ENCODE results near the gene SLFN5.

DNA sequence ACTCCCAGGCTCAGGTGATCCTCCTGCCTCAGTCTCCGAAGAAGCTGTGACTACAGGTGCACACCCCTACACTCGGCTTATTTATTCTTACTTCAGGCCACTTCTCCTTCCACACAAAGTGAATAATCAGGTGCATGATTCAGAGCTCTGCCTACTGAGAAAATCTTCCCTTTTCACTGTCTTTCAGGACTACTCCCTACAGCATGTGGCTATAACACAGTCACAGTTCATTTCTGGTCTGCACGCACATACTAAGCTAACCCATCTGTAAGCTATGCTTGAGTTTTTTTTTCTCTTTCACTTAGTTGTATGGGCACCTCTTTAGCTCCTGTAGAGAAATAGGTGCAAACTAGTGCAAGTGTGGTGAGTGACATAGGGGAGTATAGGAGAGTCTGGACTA, 7.6 kb upstream of the SLFN5 start:
- TF ChIP-seq, protein P1, sequence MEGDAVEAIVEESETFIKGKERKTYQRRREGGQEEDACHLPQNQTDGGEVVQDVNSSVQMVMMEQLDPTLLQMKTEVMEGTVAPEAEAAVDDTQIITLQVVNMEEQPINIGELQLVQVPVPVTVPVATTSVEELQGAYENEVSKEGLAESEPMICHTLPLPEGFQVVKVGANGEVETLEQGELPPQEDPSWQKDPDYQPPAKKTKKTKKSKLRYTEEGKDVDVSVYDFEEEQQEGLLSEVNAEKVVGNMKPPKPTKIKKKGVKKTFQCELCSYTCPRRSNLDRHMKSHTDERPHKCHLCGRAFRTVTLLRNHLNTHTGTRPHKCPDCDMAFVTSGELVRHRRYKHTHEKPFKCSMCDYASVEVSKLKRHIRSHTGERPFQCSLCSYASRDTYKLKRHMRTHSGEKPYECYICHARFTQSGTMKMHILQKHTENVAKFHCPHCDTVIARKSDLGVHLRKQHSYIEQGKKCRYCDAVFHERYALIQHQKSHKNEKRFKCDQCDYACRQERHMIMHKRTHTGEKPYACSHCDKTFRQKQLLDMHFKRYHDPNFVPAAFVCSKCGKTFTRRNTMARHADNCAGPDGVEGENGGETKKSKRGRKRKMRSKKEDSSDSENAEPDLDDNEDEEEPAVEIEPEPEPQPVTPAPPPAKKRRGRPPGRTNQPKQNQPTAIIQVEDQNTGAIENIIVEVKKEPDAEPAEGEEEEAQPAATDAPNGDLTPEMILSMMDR (conservative IDR thresholded peaks at IDR 0.05), result no peak
- TF ChIP-seq EZH2 (IDR thresholded peaks at IDR 0.05; ENCODE audit: low read depth), result no peak
